ENCODE results near the gene SHISA9. TPM values are rescaled to one million over a fixed set of nuclear protein-coding genes. Genes with fewer than 3 reads are reported as not detected.

Gene SHISA9
- total and polyA plus RNA-seq, 4 donors, result under 0.01 to 0.08 (median 0.07) TPM; not detected in 1

- no peaks in the 10 kb centered on the region for H3K27me3 ChIP-seq (ENCODE audit: control insufficient read depth in 4 of 4, insufficient read depth in 4 of 4, low read length in 3 of 4)
- no peak for TF ChIP-seq GABPA (IDR thresholded peaks at IDR 0.05 in 1 of 2, conservative IDR thresholded peaks at IDR 0.05 in 1 of 2)
- no peak for TF ChIP-seq EGR1 (IDR thresholded peaks at IDR 0.05; ENCODE audit: low read depth in 2 of 2)
- TF ChIP-seq MAX (IDR thresholded peaks at IDR 0.05), result no peak
- TF ChIP-seq, protein P1, sequence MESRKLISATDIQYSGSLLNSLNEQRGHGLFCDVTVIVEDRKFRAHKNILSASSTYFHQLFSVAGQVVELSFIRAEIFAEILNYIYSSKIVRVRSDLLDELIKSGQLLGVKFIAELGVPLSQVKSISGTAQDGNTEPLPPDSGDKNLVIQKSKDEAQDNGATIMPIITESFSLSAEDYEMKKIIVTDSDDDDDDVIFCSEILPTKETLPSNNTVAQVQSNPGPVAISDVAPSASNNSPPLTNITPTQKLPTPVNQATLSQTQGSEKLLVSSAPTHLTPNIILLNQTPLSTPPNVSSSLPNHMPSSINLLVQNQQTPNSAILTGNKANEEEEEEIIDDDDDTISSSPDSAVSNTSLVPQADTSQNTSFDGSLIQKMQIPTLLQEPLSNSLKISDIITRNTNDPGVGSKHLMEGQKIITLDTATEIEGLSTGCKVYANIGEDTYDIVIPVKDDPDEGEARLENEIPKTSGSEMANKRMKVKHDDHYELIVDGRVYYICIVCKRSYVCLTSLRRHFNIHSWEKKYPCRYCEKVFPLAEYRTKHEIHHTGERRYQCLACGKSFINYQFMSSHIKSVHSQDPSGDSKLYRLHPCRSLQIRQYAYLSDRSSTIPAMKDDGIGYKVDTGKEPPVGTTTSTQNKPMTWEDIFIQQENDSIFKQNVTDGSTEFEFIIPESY (IDR thresholded peaks at IDR 0.05), result no peak
- no peak for TF ChIP-seq HNF4G (IDR thresholded peaks at IDR 0.05)
- TF ChIP-seq, protein P2, sequence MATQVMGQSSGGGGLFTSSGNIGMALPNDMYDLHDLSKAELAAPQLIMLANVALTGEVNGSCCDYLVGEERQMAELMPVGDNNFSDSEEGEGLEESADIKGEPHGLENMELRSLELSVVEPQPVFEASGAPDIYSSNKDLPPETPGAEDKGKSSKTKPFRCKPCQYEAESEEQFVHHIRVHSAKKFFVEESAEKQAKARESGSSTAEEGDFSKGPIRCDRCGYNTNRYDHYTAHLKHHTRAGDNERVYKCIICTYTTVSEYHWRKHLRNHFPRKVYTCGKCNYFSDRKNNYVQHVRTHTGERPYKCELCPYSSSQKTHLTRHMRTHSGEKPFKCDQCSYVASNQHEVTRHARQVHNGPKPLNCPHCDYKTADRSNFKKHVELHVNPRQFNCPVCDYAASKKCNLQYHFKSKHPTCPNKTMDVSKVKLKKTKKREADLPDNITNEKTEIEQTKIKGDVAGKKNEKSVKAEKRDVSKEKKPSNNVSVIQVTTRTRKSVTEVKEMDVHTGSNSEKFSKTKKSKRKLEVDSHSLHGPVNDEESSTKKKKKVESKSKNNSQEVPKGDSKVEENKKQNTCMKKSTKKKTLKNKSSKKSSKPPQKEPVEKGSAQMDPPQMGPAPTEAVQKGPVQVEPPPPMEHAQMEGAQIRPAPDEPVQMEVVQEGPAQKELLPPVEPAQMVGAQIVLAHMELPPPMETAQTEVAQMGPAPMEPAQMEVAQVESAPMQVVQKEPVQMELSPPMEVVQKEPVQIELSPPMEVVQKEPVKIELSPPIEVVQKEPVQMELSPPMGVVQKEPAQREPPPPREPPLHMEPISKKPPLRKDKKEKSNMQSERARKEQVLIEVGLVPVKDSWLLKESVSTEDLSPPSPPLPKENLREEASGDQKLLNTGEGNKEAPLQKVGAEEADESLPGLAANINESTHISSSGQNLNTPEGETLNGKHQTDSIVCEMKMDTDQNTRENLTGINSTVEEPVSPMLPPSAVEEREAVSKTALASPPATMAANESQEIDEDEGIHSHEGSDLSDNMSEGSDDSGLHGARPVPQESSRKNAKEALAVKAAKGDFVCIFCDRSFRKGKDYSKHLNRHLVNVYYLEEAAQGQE (IDR thresholded peaks at IDR 0.05), result no peak
- TF ChIP-seq YY1 (IDR thresholded peaks at IDR 0.05), result no peak
- TF ChIP-seq HNF4A (conservative IDR thresholded peaks at IDR 0.05), result no peak
- no peak for TF ChIP-seq JUND (IDR thresholded peaks at IDR 0.05)
- TF ChIP-seq FOXA1 (IDR thresholded peaks at IDR 0.05), result no peak
- TF ChIP-seq, protein P3, sequence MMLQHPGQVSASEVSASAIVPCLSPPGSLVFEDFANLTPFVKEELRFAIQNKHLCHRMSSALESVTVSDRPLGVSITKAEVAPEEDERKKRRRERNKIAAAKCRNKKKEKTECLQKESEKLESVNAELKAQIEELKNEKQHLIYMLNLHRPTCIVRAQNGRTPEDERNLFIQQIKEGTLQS (IDR thresholded peaks at IDR 0.05), result no peak
- TF ChIP-seq TAF1 (conservative IDR thresholded peaks at IDR 0.05), result no peak
- TF ChIP-seq, protein P4, sequence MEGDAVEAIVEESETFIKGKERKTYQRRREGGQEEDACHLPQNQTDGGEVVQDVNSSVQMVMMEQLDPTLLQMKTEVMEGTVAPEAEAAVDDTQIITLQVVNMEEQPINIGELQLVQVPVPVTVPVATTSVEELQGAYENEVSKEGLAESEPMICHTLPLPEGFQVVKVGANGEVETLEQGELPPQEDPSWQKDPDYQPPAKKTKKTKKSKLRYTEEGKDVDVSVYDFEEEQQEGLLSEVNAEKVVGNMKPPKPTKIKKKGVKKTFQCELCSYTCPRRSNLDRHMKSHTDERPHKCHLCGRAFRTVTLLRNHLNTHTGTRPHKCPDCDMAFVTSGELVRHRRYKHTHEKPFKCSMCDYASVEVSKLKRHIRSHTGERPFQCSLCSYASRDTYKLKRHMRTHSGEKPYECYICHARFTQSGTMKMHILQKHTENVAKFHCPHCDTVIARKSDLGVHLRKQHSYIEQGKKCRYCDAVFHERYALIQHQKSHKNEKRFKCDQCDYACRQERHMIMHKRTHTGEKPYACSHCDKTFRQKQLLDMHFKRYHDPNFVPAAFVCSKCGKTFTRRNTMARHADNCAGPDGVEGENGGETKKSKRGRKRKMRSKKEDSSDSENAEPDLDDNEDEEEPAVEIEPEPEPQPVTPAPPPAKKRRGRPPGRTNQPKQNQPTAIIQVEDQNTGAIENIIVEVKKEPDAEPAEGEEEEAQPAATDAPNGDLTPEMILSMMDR (IDR thresholded peaks at IDR 0.05; ENCODE audit: low read depth, low read length, missing input control), result no peak
- no peak for TF ChIP-seq SP1 (IDR thresholded peaks at IDR 0.05)
- no peak for TF ChIP-seq NR2F2 (IDR thresholded peaks at IDR 0.05)
- no peak for TF ChIP-seq RXRA (IDR thresholded peaks at IDR 0.05)
- H3K4me1 ChIP-seq (ENCODE audit: control insufficient read depth in 4 of 4, insufficient read depth in 4 of 4, low read length in 3 of 4), result no peaks in the 10 kb centered on the region
- H3K27ac ChIP-seq (ENCODE audit: low read depth in 1 of 2, low read length in 2 of 2), result no peak overlapping the region
- H3K9ac ChIP-seq (ENCODE audit: low read depth in 1 of 2, low read length in 2 of 2), result no peak overlapping the region
- DNase-seq (ENCODE audit: low spot score), result no peak
- H3K4me3 ChIP-seq (ENCODE audit: low read depth in 1 of 3, low read length in 3 of 3), result no peak overlapping the region
- WGBS, result 78% methylated on average over 5 of the region's 5 CpGs
- no peaks in the 10 kb centered on the region for H3K9me3 ChIP-seq (ENCODE audit: control insufficient read depth in 4 of 4, low read length in 3 of 4)
- no peaks in the 10 kb centered on the region for H3K36me3 ChIP-seq (ENCODE audit: control insufficient read depth in 4 of 4, insufficient read depth in 3 of 4, low read depth in 1 of 4, low read length in 3 of 4)
Observed at GRCh38 chr16:12869698-12870427, 31.5 kb upstream of the SHISA9 start.
